HG03159 (cell line): ENCODE data around the gene ICE2.
"Not testable (repeated sequence)": the region's sequence is repeated elsewhere in the genome, so short reads cannot be mapped to it uniquely, and the experiment has no call there.

Experiments used
- ATAC-seq: cut with Tn5 transposase; IDR thresholded peaks from one replicate; pipeline ENCODE4 v1.9.1; 2021; ENCODE audit warnings: mild to moderate bottlenecking, moderate library complexity; ENCODE audit not compliant: unreplicated experiment

Gene ICE2

GRCh38 chr15:60448668-60449360 lies 30.1 kb downstream of the ICE2 start:
- ATAC-seq = no peak

GRCh38 chr15:60444289-60444912 lies 34.5 kb downstream of the ICE2 start:
- no peak for ATAC-seq

- ATAC-seq = no peak
These were observed 36.2 kb downstream of the ICE2 start for GRCh38 chr15:60442763-60443162.

- no peak for ATAC-seq
These were observed 36.8 kb downstream of the ICE2 start for GRCh38 chr15:60442031-60442650.

- ATAC-seq = no peak
These were observed 37.6 kb downstream of the ICE2 start for GRCh38 chr15:60441331-60441730.

- ATAC-seq = no peak
These were observed 40.3 kb downstream of the ICE2 start for GRCh38 chr15:60438646-60439045.

- ATAC-seq = no peak
These were observed 50.0 kb downstream of the ICE2 start for GRCh38 chr15:60428935-60429334.

- no peak for ATAC-seq
These were observed 52.0 kb downstream of the ICE2 start for GRCh38 chr15:60426870-60427508.

- no peak for ATAC-seq
These were observed 53.5 kb downstream of the ICE2 start for GRCh38 chr15:60425461-60425860.

- no peak for ATAC-seq
These were observed 54.9 kb downstream of the ICE2 start for GRCh38 chr15:60424006-60424405.

- no peak for ATAC-seq
These were observed 55.4 kb downstream of the ICE2 start for GRCh38 chr15:60423537-60423936.

GRCh38 chr15:60421544-60421943 lies 57.4 kb downstream of the ICE2 start:
- no peak for ATAC-seq

GRCh38 chr15:60420203-60420716 lies 58.7 kb downstream of the ICE2 start:
- ATAC-seq = no peak

- no peak for ATAC-seq
These were observed 59.2 kb downstream of the ICE2 start for GRCh38 chr15:60419753-60420152.

GRCh38 chr15:60418096-60418495 lies 60.8 kb downstream of the ICE2 start:
- ATAC-seq = no peak

GRCh38 chr15:60417112-60417511 lies 61.8 kb downstream of the ICE2 start:
- no peak for ATAC-seq

GRCh38 chr15:60416484-60416883 lies 62.5 kb downstream of the ICE2 start:
- ATAC-seq = no peak

- no peak for ATAC-seq
These were observed 64.8 kb downstream of the ICE2 start for GRCh38 chr15:60414016-60414682.

GRCh38 chr15:60413231-60413824 lies 65.6 kb downstream of the ICE2 start:
- ATAC-seq = no peak

GRCh38 chr15:60412807-60413206 lies 66.1 kb downstream of the ICE2 start:
- ATAC-seq = not testable (repeated sequence)
